Keratinocyte (primary cell): Measurements from ENCODE around the gene MAP2K2. TPM values are rescaled to one million over a fixed set of nuclear protein-coding genes. Genes with fewer than 3 reads are reported as not detected.

Experiments used
- DNase-seq: peaks from one replicate; pipeline ENCODE4 v3.0.0-alpha.2; 2011; ENCODE audit warnings: low read depth, missing footprints, low spot score
- FAIRE-seq: peaks from 2 replicates; lab custom pipeline; 2011; peaks lifted over from hg19 to GRCh38; lab: Jason Lieb, UNC
- H2AFZ ChIP-seq: 2 replicates; pipeline ENCODE4 v1.6.0; 2012; ENCODE audit warnings: low read length, control low read depth, inconsistent platforms; ENCODE audit not compliant: control insufficient read depth
- H3K27ac ChIP-seq: 2 replicates; pipeline ENCODE4 v1.5.1; 2011; ENCODE audit warnings: low read length; ENCODE audit not compliant: control insufficient read depth, insufficient read depth
- H3K27me3 ChIP-seq: 3 replicates; pipeline ENCODE4 v1.6.0; 2011; ENCODE audit warnings: low read length; ENCODE audit not compliant: control insufficient read depth, insufficient read depth; ENCODE audit errors: extremely low read depth
- H3K36me3 ChIP-seq, 2 experiments: 2 replicates in 1 of 2; 3 replicates in 1 of 2; pipeline ENCODE4 v1.5.1; 2011; ENCODE audit warnings: low read length in 2 of 2, mild to moderate bottlenecking in 1 of 2; ENCODE audit not compliant: control insufficient read depth in 2 of 2, insufficient read depth in 2 of 2; ENCODE audit errors: extremely low read depth in 1 of 2
- H3K4me1 ChIP-seq: 3 replicates; pipeline ENCODE4 v1.5.1; 2011; ENCODE audit warnings: low read length; ENCODE audit not compliant: control insufficient read depth, insufficient read depth; ENCODE audit errors: extremely low read depth
- H3K4me2 ChIP-seq: 3 replicates; pipeline ENCODE4 v1.6.0; 2011; ENCODE audit warnings: low read depth, low read length; ENCODE audit not compliant: control insufficient read depth, insufficient read depth; ENCODE audit errors: extremely low read depth
- H3K4me3 ChIP-seq, 3 experiments: fragments of 200-600 bp in 1 of 3; sonication (generic) in 1 of 3; 2 replicates in 2 of 3; 3 replicates in 1 of 3; pipeline ENCODE4 v1.5.1; 2011 to 2016; ENCODE audit warnings: low read length in 3 of 3, mild to moderate bottlenecking in 3 of 3, control low read depth in 2 of 3, inconsistent platforms in 1 of 3, low read depth in 1 of 3, mixed read lengths in 1 of 3, mixed run types in 1 of 3, moderate library complexity in 1 of 3; ENCODE audit not compliant: control insufficient read depth in 2 of 3, insufficient read depth in 2 of 3; ENCODE audit errors: extremely low read depth in 1 of 3
- H3K79me2 ChIP-seq: 2 replicates; pipeline ENCODE4 v1.6.0; 2012; ENCODE audit warnings: low read length; ENCODE audit not compliant: control insufficient read depth, insufficient read depth
- H3K9ac ChIP-seq: 3 replicates; pipeline ENCODE4 v1.6.0; 2011; ENCODE audit warnings: low read length; ENCODE audit not compliant: control insufficient read depth, insufficient read depth; ENCODE audit errors: extremely low read depth
- H3K9me1 ChIP-seq: 3 replicates; pipeline ENCODE4 v1.6.0; 2011; ENCODE audit warnings: low read length; ENCODE audit not compliant: control insufficient read depth, insufficient read depth; ENCODE audit errors: extremely low read depth
- H3K9me3 ChIP-seq: 2 replicates; pipeline ENCODE4 v1.5.1; 2012; ENCODE audit warnings: low read depth, low read length; ENCODE audit not compliant: control insufficient read depth
- H4K20me1 ChIP-seq: 3 replicates; pipeline ENCODE4 v1.6.0; 2011; ENCODE audit warnings: low read length; ENCODE audit not compliant: control insufficient read depth, insufficient read depth; ENCODE audit errors: extremely low read depth
- EZH2 ChIP-seq: IDR thresholded peaks from one replicate; pipeline ENCODE4 v1.6.1; 2012; ENCODE audit warnings: inconsistent platforms, mild to moderate bottlenecking, low read length, moderate library complexity
- dilution Hi-C: fragments of 300-500 bp; cut with MboI; formaldehyde crosslinking; loops from one replicate; pipeline ENCODE4 v1.7.0; 2020; ENCODE audit warnings: low sequenced_read_pairs; ENCODE audit not compliant: extremely low pct_ligation_motif_present
- polyA plus RNA-seq, 5 experiments: library from polyadenylated mRNA; depleted of rRNA in 3 of 5; stranded (reverse) in 3 of 5; stranded (forward) in 1 of 5; unstranded in 1 of 5; fragments of >200 nt; gene quantifications; 1 replicate in 1 of 5; 2 replicates in 3 of 5; 3 replicates in 1 of 5; pipeline versions ENCODE4 v1.2.1 to v1.2.3, GENCODE V29; 2011 to 2012; ENCODE audit warnings: missing spikeins in 2 of 5, low read depth in 1 of 5, low replicate concordance in 1 of 5
- TF ChIP-seq, protein P1 (sequence below), 3 experiments: IDR thresholded peaks in 1 of 3; conservative IDR thresholded peaks in 1 of 3; optimal IDR thresholded peaks in 1 of 3; 2 replicates in 2 of 3; 3 replicates in 1 of 3; pipeline versions ENCODE3 to v1.5.1; 2011; ENCODE audit warnings: low read length in 3 of 3, mild to moderate bottlenecking in 3 of 3, moderate library complexity in 2 of 3, control low read depth in 1 of 3, inconsistent platforms in 1 of 3; ENCODE audit not compliant: insufficient read depth in 2 of 3; ENCODE audit errors: extremely low read depth in 1 of 3

The MAP2K2 gene
- polyA plus RNA-seq, 1 donor (not counting 4 experiments of a cell fraction or from before 2014, with no cell fraction given): 61.8 TPM

DNA sequence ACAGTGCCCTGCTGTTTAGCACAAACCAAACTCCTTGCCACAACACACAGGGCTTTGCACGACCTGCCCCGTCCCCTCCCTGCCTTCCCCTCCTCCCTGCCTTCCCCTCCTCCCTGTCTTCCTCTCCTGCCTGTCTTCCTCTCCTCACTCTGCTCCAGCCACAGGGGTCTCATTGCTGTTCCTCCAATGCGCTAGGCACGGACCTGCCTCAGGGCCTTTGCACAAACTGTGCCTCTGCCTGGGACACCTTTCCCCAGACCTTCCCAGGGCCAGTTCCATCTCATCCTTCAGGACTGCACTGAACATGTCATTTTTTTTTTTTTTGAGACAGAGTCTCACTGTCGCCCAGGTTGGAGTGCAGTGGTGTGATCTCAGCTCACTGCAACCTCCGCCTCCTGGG lies 27.7 kb upstream of the MAP2K2 start:
- Histone ChIP-seq H3K9ac (no peak overlapping the region), H3K79me2 (no peaks in the 10 kb centered on the region), H3K4me3 (no peak overlapping the region), H3K36me3 (no peaks in the 10 kb centered on the region), H3K4me1 (no peaks in the 10 kb centered on the region), H3K27ac (no peak overlapping the region), H3K27me3 (no peaks in the 10 kb centered on the region), H3K9me3 (no peaks in the 10 kb centered on the region), H4K20me1 (no peaks in the 10 kb centered on the region), H3K4me2 (no peak overlapping the region), H2AFZ (no peak overlapping the region), H3K9me1 (no peaks in the 10 kb centered on the region)
- dilution Hi-C loops: no loop called here
- FAIRE-seq: no peak
- DNase-seq: no peak
- TF ChIP-seq EZH2: no peak
- TF ChIP-seq, protein P1, sequence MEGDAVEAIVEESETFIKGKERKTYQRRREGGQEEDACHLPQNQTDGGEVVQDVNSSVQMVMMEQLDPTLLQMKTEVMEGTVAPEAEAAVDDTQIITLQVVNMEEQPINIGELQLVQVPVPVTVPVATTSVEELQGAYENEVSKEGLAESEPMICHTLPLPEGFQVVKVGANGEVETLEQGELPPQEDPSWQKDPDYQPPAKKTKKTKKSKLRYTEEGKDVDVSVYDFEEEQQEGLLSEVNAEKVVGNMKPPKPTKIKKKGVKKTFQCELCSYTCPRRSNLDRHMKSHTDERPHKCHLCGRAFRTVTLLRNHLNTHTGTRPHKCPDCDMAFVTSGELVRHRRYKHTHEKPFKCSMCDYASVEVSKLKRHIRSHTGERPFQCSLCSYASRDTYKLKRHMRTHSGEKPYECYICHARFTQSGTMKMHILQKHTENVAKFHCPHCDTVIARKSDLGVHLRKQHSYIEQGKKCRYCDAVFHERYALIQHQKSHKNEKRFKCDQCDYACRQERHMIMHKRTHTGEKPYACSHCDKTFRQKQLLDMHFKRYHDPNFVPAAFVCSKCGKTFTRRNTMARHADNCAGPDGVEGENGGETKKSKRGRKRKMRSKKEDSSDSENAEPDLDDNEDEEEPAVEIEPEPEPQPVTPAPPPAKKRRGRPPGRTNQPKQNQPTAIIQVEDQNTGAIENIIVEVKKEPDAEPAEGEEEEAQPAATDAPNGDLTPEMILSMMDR (optimal IDR thresholded peaks at IDR 0.05 in 1 of 3, IDR thresholded peaks at IDR 0.05 in 1 of 3, conservative IDR thresholded peaks at IDR 0.05 in 1 of 3; ENCODE audit: extremely low read depth in 1 of 3, insufficient read depth in 2 of 3, low read length in 3 of 3): no peak

DNA sequence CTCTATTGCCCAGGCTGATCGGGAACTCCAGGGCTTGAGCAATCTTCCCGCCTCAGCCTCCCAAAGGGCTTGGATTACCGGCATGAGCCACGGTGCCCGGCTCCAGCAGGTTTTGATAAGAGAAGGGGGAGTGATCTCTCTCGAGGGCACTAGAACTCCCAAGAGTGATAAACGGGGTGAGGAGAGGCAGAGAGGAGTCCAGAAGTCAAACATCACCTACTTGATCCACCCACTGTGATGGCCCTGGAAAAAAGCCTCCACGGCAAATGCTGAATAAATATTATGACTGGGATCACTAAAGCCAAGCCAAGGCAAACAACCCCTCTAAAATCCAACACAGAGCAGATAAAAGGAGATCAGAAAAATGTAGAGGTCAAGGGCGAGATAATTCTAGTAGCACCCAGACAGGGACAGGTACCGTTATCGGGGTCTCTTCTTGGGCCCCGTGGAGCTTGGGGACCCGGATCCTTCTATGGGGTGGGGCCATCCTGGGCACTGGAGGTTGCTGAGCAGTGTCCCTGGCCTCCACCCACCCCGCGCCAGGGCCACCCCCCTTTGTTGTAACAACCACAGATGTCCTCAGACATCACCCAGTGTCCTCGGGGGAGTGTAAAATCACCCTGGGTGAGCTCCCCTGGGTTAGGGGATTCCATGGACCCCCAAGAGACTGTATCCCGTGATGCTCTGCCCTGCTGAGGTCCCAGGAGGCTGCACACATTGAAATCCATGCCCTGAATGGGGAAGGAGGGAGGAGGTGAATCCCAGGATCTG lies 25.8 kb upstream of the MAP2K2 start:
- no peaks in the 10 kb centered on the region for H4K20me1 ChIP-seq
- peaks cover 6% of the 10 kb centered on the region for H3K4me1 ChIP-seq
- TF ChIP-seq, protein P1 (optimal IDR thresholded peaks at IDR 0.05 in 1 of 3, IDR thresholded peaks at IDR 0.05 in 1 of 3, conservative IDR thresholded peaks at IDR 0.05 in 1 of 3; ENCODE audit: extremely low read depth in 1 of 3, insufficient read depth in 2 of 3, low read length in 3 of 3): no peak
- TF ChIP-seq EZH2: no peak
- no peaks in the 10 kb centered on the region for H3K9me1 ChIP-seq
- H3K27ac ChIP-seq: no peak overlapping the region
- H3K9me3 ChIP-seq: no peaks in the 10 kb centered on the region
- no peak overlapping the region for H3K4me3 ChIP-seq
- no peaks in the 10 kb centered on the region for H3K36me3 ChIP-seq
- H3K79me2 ChIP-seq: no peaks in the 10 kb centered on the region
- FAIRE-seq: no peak
- no peak overlapping the region for H3K9ac ChIP-seq
- dilution Hi-C loops: no loop called here
- H3K27me3 ChIP-seq: no peaks in the 10 kb centered on the region
- DNase-seq: no peak
- H2AFZ ChIP-seq: no peak overlapping the region
- H3K4me2 ChIP-seq: no peak overlapping the region
